Measurements from ENCODE around the gene PDZD2. TPM values are rescaled to one million over a fixed set of nuclear protein-coding genes. Genes with fewer than 3 reads are reported as not detected.

The PDZD2 gene
- total RNA-seq, 1 experiment from 2014 or later: 0.37 TPM

GRCh38 chr5:31867219-31867618, 228.3 kb downstream of the PDZD2 start (continued):
- TF ChIP-seq FOSL1 (IDR thresholded peaks at IDR 0.05; ENCODE audit: low read depth) (no peak), EZH2 (IDR thresholded peaks at IDR 0.05) (no peak), ZFX (IDR thresholded peaks at IDR 0.05) (no peak)
- TF ChIP-seq, protein P1, sequence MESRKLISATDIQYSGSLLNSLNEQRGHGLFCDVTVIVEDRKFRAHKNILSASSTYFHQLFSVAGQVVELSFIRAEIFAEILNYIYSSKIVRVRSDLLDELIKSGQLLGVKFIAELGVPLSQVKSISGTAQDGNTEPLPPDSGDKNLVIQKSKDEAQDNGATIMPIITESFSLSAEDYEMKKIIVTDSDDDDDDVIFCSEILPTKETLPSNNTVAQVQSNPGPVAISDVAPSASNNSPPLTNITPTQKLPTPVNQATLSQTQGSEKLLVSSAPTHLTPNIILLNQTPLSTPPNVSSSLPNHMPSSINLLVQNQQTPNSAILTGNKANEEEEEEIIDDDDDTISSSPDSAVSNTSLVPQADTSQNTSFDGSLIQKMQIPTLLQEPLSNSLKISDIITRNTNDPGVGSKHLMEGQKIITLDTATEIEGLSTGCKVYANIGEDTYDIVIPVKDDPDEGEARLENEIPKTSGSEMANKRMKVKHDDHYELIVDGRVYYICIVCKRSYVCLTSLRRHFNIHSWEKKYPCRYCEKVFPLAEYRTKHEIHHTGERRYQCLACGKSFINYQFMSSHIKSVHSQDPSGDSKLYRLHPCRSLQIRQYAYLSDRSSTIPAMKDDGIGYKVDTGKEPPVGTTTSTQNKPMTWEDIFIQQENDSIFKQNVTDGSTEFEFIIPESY (IDR thresholded peaks at IDR 0.05; ENCODE audit: extremely low read depth, insufficient replicate concordance, low read length): no peak

DNA sequence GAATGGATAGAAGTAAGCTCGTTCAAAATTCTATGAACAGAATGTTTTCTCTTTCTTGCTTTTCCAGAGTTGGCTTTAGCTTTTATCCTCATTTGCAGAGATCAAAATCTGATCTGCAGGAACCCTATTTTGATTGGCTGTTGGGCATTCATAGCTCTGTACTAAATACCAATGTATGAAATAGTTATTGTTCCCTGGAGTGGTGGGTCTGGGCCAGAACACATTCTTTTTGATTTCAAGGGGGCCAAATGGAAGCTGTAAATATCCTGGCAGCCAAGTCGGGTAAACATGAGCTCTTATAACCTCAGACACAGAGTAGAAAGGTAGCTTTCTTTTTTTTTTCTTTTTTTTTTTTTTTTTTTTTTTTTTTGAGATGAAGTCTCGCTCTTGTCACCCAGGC, 241.5 kb downstream of the PDZD2 start:
- ChIA-PET RAD21 (ENCODE audit: low non-redundant PET in 1 of 2, low total read pairs in 2 of 2, uncharacterized antibody in 2 of 2, unreplicated experiment in 2 of 2) (no interaction called here), POLR2A (no interaction called here), CTCF (no interaction called here)
- Histone ChIP-seq H3K9me3 (ENCODE audit: control insufficient read depth in 1 of 2, insufficient read depth in 1 of 2, low read depth in 1 of 2, low read length in 2 of 2) (no peaks in the 10 kb centered on the region), H3K9ac (ENCODE audit: low read length) (no peak overlapping the region), H3K36me3 (ENCODE audit: control insufficient read depth in 1 of 2, insufficient read depth in 2 of 2, low read length in 2 of 2) (no peaks in the 10 kb centered on the region), H3K4me3 (replicated peaks in 1 of 2; ENCODE audit: low read depth in 1 of 2, low read length in 2 of 2) (no peak overlapping the region), H3K79me2 (ENCODE audit: insufficient read depth, low read length) (no peaks in the 10 kb centered on the region), H3K9me2 (ENCODE audit: insufficient read depth) (no peaks in the 10 kb centered on the region), H2AFZ (ENCODE audit: low read depth, low read length, poor library complexity, severe bottlenecking) (no peak overlapping the region), H3K27ac (ENCODE audit: low read depth, low read length) (no peak overlapping the region), H3K4me1 (ENCODE audit: control insufficient read depth in 1 of 2, insufficient read depth in 2 of 2, low read length in 2 of 2) (no peaks in the 10 kb centered on the region), H3K27me3 (ENCODE audit: insufficient read depth, low read length) (no peaks in the 10 kb centered on the region), H3K4me2 (ENCODE audit: low read length) (no peak overlapping the region), H4K20me1 (ENCODE audit: insufficient read depth) (no peaks in the 10 kb centered on the region)
- no peak for TF ChIP-seq JUND (IDR thresholded peaks at IDR 0.05)
- TF ChIP-seq SRF (IDR thresholded peaks at IDR 0.05; ENCODE audit: low read depth): no peak
- no peak for TF ChIP-seq SP1 (IDR thresholded peaks at IDR 0.05; ENCODE audit: low read depth)
- ATAC-seq (no peak), DNase-seq (ENCODE audit: low read depth, low spot score) (no peak)
- intact Hi-C loops (cut with micrococcal nuclease): no loop called here
- no TSS peak for BruUV-seq (replicated peaks)

- no peak overlapping the region for H3K4me3 ChIP-seq (replicated peaks in 1 of 2; ENCODE audit: low read depth in 1 of 2, low read length in 2 of 2)
- intact Hi-C loops (cut with micrococcal nuclease): no loop called here
- DNase-seq (ENCODE audit: low read depth, low spot score) (no peak), ATAC-seq (no peak)
- RAD21 ChIA-PET (ENCODE audit: low non-redundant PET in 1 of 2, low total read pairs in 2 of 2, uncharacterized antibody in 2 of 2, unreplicated experiment in 2 of 2): no interaction called here
- H3K4me2 ChIP-seq (ENCODE audit: low read length): no peak overlapping the region
- no peak overlapping the region for H2AFZ ChIP-seq (ENCODE audit: low read depth, low read length, poor library complexity, severe bottlenecking)
- BruUV-seq (replicated peaks): no TSS peak
- no peaks in the 10 kb centered on the region for H3K9me3 ChIP-seq (ENCODE audit: control insufficient read depth in 1 of 2, insufficient read depth in 1 of 2, low read depth in 1 of 2, low read length in 2 of 2)
- H3K27me3 ChIP-seq (ENCODE audit: insufficient read depth, low read length): no peaks in the 10 kb centered on the region
- no peaks in the 10 kb centered on the region for H3K4me1 ChIP-seq (ENCODE audit: control insufficient read depth in 1 of 2, insufficient read depth in 2 of 2, low read length in 2 of 2)
- H3K36me3 ChIP-seq (ENCODE audit: control insufficient read depth in 1 of 2, insufficient read depth in 2 of 2, low read length in 2 of 2): no peaks in the 10 kb centered on the region
- no peaks in the 10 kb centered on the region for H3K9me2 ChIP-seq (ENCODE audit: insufficient read depth)
- CTCF ChIA-PET: no interaction called here
- POLR2A ChIA-PET: no interaction called here
- no peak overlapping the region for H3K9ac ChIP-seq (ENCODE audit: low read length)
- no peaks in the 10 kb centered on the region for H3K79me2 ChIP-seq (ENCODE audit: insufficient read depth, low read length)
- H3K27ac ChIP-seq (ENCODE audit: low read depth, low read length): no peak overlapping the region
- H4K20me1 ChIP-seq (ENCODE audit: insufficient read depth): no peaks in the 10 kb centered on the region
- no peak for TF ChIP-seq ZNF274 (IDR thresholded peaks at IDR 0.05; ENCODE audit: low read depth, low read length)
- TF ChIP-seq ZFX (IDR thresholded peaks at IDR 0.05): no peak
- TF ChIP-seq, protein P2, sequence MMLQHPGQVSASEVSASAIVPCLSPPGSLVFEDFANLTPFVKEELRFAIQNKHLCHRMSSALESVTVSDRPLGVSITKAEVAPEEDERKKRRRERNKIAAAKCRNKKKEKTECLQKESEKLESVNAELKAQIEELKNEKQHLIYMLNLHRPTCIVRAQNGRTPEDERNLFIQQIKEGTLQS (IDR thresholded peaks at IDR 0.05): no peak
- TF ChIP-seq REST (IDR thresholded peaks at IDR 0.05; ENCODE audit: low read depth): no peak
- no peak for TF ChIP-seq MAX (IDR thresholded peaks at IDR 0.05)
- TF ChIP-seq SIN3A (IDR thresholded peaks at IDR 0.05; ENCODE audit: low read depth): no peak
- no peak for TF ChIP-seq TCF7L2 (IDR thresholded peaks at IDR 0.05; ENCODE audit: borderline replicate concordance, extremely low read depth, insufficient read depth, insufficient read length)
- TF ChIP-seq EGR1 (IDR thresholded peaks at IDR 0.05; ENCODE audit: low read depth): no peak
- no peak for TF ChIP-seq POLR2AphosphoS5 (IDR thresholded peaks at IDR 0.05; ENCODE audit: low read depth, low read length)
- no peak for TF ChIP-seq SP1 (IDR thresholded peaks at IDR 0.05; ENCODE audit: low read depth)
Observed at GRCh38 chr5:31884896-31885295, 246.0 kb downstream of the PDZD2 start.
